CD4-positive, alpha-beta memory T cell (primary cell): ENCODE results near the gene CLEC18C. TPM values are rescaled to one million over a fixed set of nuclear protein-coding genes. Genes with fewer than 3 reads are reported as not detected.
"Not testable (repeated sequence)": the region's sequence is repeated elsewhere in the genome, so short reads cannot be mapped to it uniquely, and the experiment has no call there.

Experiments used
- CTCF ChIA-PET: fragments of 350-600 bp; sonication (Branson Sonifier 250); formaldehyde crosslinking; loops from one replicate; lab custom pipeline; 2021; ENCODE audit warnings: inconsistent platforms; ENCODE audit not compliant: partially characterized antibody; lab: Charles Lee
- POLR2A ChIA-PET: fragments of 350-600 bp; sonication (Branson Sonifier 250); formaldehyde crosslinking; loops from one replicate; lab custom pipeline; 2021; ENCODE audit not compliant: partially characterized antibody; lab: Charles Lee
- DNase-seq, 5 donors: peaks; one replicate each; pipeline versions ENCODE4 v3.0.0 to v3.0.0-alpha.2; 2020 to 2022; ENCODE audit warnings: mixed read lengths in 1 of 5
- H3K27ac ChIP-seq: one replicate; pipeline ENCODE4 v1.7.0; 2013; ENCODE audit warnings: low read depth, low read length
- H3K27me3 ChIP-seq: 2 replicates; pipeline ENCODE4 v1.7.0; 2013; ENCODE audit warnings: mild to moderate bottlenecking, low read length, moderate library complexity; ENCODE audit not compliant: insufficient read depth
- H3K36me3 ChIP-seq: 2 replicates; pipeline ENCODE4 v1.7.0; 2013; ENCODE audit warnings: mild to moderate bottlenecking, low read length, moderate library complexity; ENCODE audit not compliant: insufficient read depth
- H3K4me1 ChIP-seq: 2 replicates; pipeline ENCODE4 v1.7.0; 2013; ENCODE audit warnings: mild to moderate bottlenecking, low read length, moderate library complexity; ENCODE audit not compliant: insufficient read depth
- H3K4me3 ChIP-seq, 2 donors: one replicate each; pipeline ENCODE4 v1.7.0; 2013; ENCODE audit warnings: low read length in 2 of 2, mild to moderate bottlenecking in 1 of 2
- H3K9me3 ChIP-seq, 2 donors: one replicate each; pipeline ENCODE4 v1.7.0; 2013; ENCODE audit warnings: low read length in 2 of 2, control low read depth in 1 of 2; ENCODE audit not compliant: control insufficient read depth in 1 of 2
- H3K27ac Mint-ChIP-seq, 7 donors: one replicate each; pipeline ENCODE4 v1.8.0; 2020 to 2021; ENCODE audit warnings: mixed read lengths in 7 of 7, mild to moderate bottlenecking in 6 of 7, inconsistent platforms in 3 of 7, moderate library complexity in 3 of 7
- H3K27me3 Mint-ChIP-seq, 2 donors: one replicate each; pipeline ENCODE4 v1.8.0; 2020 to 2021; ENCODE audit warnings: mixed read lengths in 2 of 2
- H3K36me3 Mint-ChIP-seq, 2 donors: one replicate each; pipeline ENCODE4 v1.8.0; 2020 to 2021; ENCODE audit warnings: mixed read lengths in 2 of 2, inconsistent platforms in 1 of 2, mild to moderate bottlenecking in 1 of 2
- H3K4me1 Mint-ChIP-seq, 4 donors: one replicate each; pipeline ENCODE4 v1.8.0; 2020 to 2021; ENCODE audit warnings: mixed read lengths in 4 of 4, mild to moderate bottlenecking in 1 of 4
- H3K4me3 Mint-ChIP-seq, 8 donors: one replicate each; pipeline ENCODE4 v1.8.0; 2020 to 2021; ENCODE audit warnings: mixed read lengths in 8 of 8, mild to moderate bottlenecking in 7 of 8, moderate library complexity in 6 of 8, inconsistent platforms in 3 of 8
- H3K9me3 Mint-ChIP-seq, 8 donors: one replicate each; pipeline ENCODE4 v1.8.0; 2020 to 2021; ENCODE audit warnings: mixed read lengths in 8 of 8, mild to moderate bottlenecking in 5 of 8, inconsistent platforms in 3 of 8, moderate library complexity in 1 of 8
- intact Hi-C: fragments of 100-400 bp; cut with micrococcal nuclease; formaldehyde crosslinking; loops from one replicate; pipeline ENCODE4 v1.15.1; 2023
- polyA plus RNA-seq, 2 donors: library from polyadenylated mRNA; unstranded; fragments of 300-500 nt; fragmentation: Illumina TruSeq; gene quantifications; one replicate each; pipeline ENCODE4 v1.2.3, GENCODE V29; 2021
- total RNA-seq, 2 experiments: library from RNA; stranded (reverse); gene quantifications; one replicate each; pipeline ENCODE4 v1.2.3, GENCODE V29; 2021

CLEC18C gene
- total and polyA plus RNA-seq, 4 experiments from 2014 or later, result 0.96 to 1.0 TPM; not detected in 2

DNA sequence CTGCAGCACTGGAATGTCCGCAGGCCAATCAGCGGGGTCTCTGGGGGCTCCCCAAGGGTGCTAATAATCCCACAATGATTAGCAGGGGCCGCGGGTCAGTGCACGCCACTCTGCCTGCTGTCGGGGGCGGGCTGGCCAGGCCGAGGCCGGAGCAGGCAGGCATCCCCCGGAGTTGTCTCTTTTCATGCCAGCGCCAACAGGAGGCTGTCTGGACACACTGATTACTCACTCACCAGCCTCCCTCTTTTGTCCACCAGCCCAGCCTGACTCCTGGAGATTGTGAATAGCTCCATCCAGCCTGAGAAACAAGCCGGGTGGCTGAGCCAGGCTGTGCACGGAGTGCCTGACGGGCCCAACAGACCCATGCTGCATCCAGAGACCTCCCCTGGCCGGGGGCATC is 329 bp downstream of the CLEC18C start:
- H3K4me3 Mint-ChIP-seq, H3K27ac Mint-ChIP-seq, POLR2A ChIA-PET, H3K36me3 ChIP-seq, H3K9me3 Mint-ChIP-seq, H3K36me3 Mint-ChIP-seq, H3K27ac ChIP-seq, H3K27me3 Mint-ChIP-seq, H3K4me1 ChIP-seq, H3K9me3 ChIP-seq, CTCF ChIA-PET, H3K4me3 ChIP-seq, H3K27me3 ChIP-seq, DNase-seq, H3K4me1 Mint-ChIP-seq, intact Hi-C loops: not testable (repeated sequence)

DNA sequence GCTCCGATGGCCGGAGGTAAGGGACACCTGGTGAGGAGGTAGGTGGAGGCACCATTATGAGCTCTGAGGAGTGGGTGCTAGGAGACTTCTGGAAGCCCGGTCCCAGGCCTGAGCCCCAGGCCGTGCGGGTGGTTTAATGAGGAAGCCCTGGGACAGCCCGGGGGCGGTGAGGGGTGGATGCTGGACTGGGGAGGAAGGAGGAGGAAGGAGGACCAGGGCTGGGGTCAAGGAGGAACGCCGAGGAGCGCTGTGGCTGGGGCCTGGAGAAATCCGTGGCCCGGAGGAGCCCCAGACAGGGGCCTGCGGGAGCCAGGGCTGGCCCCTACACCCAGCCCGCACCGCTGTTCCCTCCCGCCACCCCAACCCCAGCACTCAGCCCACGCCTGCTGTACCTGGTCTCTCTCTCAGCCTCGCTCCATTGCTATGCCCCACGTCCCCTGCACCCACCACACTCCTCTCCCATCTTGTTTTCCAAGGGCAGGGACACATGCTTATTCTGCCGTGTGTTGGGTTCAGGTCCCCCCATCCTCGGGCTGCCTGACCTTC is 873 bp downstream of the CLEC18C start:
- intact Hi-C loops, H3K4me1 Mint-ChIP-seq, H3K27ac Mint-ChIP-seq, H3K4me1 ChIP-seq, H3K27me3 ChIP-seq, H3K4me3 Mint-ChIP-seq, H3K36me3 Mint-ChIP-seq, H3K4me3 ChIP-seq, H3K9me3 ChIP-seq, CTCF ChIA-PET, POLR2A ChIA-PET, H3K9me3 Mint-ChIP-seq, DNase-seq, H3K27ac ChIP-seq, H3K27me3 Mint-ChIP-seq, H3K36me3 ChIP-seq: not testable (repeated sequence)

DNA sequence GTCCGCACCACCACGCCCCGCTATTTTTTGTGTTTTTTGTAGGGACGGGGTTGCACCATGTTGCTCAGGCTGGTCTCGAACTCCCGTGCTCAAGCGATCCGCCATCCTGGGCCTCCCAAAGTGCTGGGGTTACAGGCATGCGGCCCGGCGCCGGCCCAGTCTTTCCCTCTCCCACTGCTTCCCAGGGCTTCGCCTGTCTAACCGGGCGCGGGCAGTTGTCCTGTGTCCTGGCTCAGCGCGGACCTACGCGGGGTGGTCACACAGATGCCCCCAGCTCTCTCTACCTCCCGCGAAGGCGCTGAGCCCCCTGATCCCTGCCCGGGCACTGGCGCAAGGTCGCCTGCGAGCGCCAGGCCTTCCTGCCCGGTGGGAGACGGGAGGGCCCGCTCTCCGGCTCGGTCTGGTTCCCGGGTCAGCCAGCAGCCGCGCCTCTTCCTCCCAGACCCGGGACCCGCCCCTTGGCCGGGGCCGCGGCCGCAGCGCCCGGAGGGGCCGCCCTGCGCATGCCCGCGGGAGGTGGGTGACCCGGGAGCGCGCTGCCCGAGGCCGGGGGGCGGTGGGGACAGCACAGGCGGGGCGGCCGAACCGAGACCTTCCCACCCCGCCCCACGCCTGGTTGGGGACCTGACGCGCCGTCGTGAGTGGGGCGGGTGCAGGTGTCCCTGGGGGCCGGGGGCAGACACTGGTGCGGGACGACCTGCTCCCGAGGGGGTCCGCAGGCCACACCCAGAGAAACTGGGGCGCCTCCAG is 14.4 kb downstream of the CLEC18C start:
- H3K4me1 ChIP-seq, POLR2A ChIA-PET, H3K9me3 Mint-ChIP-seq, H3K27ac Mint-ChIP-seq, CTCF ChIA-PET, H3K27me3 ChIP-seq, DNase-seq, H3K4me3 Mint-ChIP-seq, H3K27me3 Mint-ChIP-seq, H3K9me3 ChIP-seq, H3K36me3 ChIP-seq, H3K4me1 Mint-ChIP-seq, H3K4me3 ChIP-seq, intact Hi-C loops, H3K27ac ChIP-seq, H3K36me3 Mint-ChIP-seq: not testable (repeated sequence)

DNA sequence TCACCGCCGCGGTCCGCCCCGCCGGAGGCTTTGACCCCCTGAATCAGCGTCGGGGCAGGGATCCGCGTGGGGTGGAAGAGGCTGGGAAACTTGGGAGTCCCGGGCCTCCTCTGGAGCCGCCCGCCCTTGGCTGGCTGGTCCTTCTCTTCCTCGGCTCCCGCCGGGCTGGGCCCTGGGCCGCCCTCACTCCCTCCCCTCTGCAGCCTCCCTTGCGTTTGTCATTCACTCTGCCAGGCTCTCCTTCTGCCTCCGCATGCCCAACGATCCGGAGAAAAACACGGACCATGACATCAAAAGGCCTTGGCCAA is 15.0 kb downstream of the CLEC18C start:
- H3K9me3 Mint-ChIP-seq, DNase-seq, H3K4me3 Mint-ChIP-seq, H3K27ac ChIP-seq, CTCF ChIA-PET, H3K4me1 ChIP-seq, H3K9me3 ChIP-seq, H3K36me3 Mint-ChIP-seq, intact Hi-C loops, POLR2A ChIA-PET, H3K27me3 ChIP-seq, H3K36me3 ChIP-seq, H3K27ac Mint-ChIP-seq, H3K4me3 ChIP-seq, H3K27me3 Mint-ChIP-seq, H3K4me1 Mint-ChIP-seq: not testable (repeated sequence)

DNA sequence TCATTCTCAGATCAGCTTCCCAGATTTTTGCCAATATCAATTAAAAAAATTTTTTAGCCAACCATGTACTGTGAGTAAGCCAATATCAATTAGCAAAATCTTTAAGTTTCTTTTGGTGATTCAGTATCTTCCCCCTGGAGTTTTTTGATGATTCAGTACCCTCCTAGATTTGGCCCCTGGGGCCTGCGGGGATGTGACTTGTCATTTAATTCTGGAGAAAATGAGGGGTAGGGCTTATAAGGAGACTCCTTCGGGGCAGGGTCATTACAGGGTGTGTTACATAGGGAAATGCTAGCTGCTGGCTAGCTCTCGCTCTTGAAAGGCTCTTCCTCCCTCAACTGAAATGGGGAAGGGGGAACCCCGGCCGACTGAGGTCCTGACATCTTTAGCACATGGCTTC is 17.0 kb downstream of the CLEC18C start:
- H3K27ac Mint-ChIP-seq, H3K4me1 Mint-ChIP-seq, H3K4me3 ChIP-seq, H3K27ac ChIP-seq, H3K9me3 Mint-ChIP-seq, H3K27me3 ChIP-seq, CTCF ChIA-PET, DNase-seq, POLR2A ChIA-PET, H3K36me3 ChIP-seq, H3K27me3 Mint-ChIP-seq, intact Hi-C loops, H3K36me3 Mint-ChIP-seq, H3K4me1 ChIP-seq, H3K4me3 Mint-ChIP-seq, H3K9me3 ChIP-seq: not testable (repeated sequence)

DNA sequence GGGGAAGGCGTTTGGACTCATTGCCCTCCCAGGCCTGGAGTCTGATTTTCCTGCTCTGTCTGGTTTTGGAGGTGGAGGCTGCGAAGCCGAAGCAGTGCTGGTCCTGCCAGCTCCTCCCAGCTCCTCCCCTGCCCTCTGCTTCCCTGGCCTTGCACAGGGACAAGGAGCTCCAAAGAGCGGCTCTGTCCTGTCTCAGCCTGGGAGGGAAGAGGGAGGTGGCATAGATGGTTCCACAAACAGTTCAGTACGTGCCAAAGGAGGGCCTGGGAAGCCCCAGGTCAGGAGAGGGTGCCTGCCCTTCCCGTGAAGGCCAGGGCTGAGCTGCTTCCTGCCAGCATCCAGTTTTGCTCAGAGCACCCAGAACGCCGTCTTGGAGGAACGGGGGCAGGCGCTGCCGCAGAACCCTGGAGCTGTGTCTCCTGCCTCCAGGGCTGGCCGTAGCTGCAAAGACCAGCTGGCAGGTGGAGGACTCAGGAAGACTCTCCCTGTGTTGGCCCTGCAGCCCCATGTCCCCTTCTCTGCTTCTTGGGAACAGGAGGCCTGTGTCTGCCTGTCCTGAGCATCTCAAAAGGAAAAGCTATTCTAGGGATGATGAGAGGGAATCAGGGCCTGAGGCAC is 23.2 kb downstream of the CLEC18C start:
- H3K4me1 Mint-ChIP-seq, H3K27ac Mint-ChIP-seq: not testable (repeated sequence)

DNA sequence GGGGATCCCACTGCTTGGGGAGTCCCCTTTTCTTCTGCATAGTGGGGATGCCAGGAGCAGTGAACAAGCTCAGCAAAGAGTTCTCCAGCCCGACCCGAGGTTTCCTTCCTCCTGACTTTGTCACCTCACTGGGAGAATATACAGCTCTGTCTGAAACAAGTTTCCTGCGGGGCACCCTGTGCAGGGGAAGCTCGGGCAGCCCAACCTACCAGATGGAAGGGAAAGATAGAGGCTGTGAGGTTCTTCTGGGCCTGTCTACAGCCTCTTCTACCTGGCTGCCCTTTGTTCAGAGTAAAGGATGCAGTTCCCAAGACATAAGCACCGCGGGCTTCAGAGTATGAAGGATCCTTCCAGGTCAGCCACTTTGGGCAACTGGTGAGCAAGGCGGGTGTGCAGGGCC is 24.0 kb downstream of the CLEC18C start:
- DNase-seq, H3K4me3 Mint-ChIP-seq, H3K27ac ChIP-seq, H3K36me3 Mint-ChIP-seq, H3K4me3 ChIP-seq, H3K9me3 Mint-ChIP-seq, intact Hi-C loops, POLR2A ChIA-PET, H3K36me3 ChIP-seq, H3K4me1 Mint-ChIP-seq, H3K4me1 ChIP-seq, CTCF ChIA-PET, H3K9me3 ChIP-seq, H3K27me3 Mint-ChIP-seq, H3K27me3 ChIP-seq, H3K27ac Mint-ChIP-seq: not testable (repeated sequence)

More for the DNA sequence above, 23.2 kb downstream of the CLEC18C start:
- intact Hi-C loops, H3K36me3 Mint-ChIP-seq, H3K9me3 ChIP-seq, H3K9me3 Mint-ChIP-seq, CTCF ChIA-PET, H3K27ac ChIP-seq, DNase-seq, H3K27me3 Mint-ChIP-seq, H3K4me3 Mint-ChIP-seq, POLR2A ChIA-PET, H3K4me3 ChIP-seq, H3K4me1 ChIP-seq, H3K36me3 ChIP-seq, H3K27me3 ChIP-seq: not testable (repeated sequence)
